Large intestine (tissue), 3 donors: Measurements from ENCODE around the gene ECE1. TPM values are rescaled to one million over a fixed set of nuclear protein-coding genes. Genes with fewer than 3 reads are reported as not detected.

Experiments used
- DNase-seq, 2 donors: peaks; one replicate each; pipeline versions ENCODE4 v3.0.0 to v3.0.0-alpha.2; 2013
- H3K27ac ChIP-seq: one replicate; pipeline ENCODE4 v1.5.1; 2013; ENCODE audit warnings: low read length
- H3K27me3 ChIP-seq: 2 replicates; pipeline ENCODE4 v1.6.1; 2013; ENCODE audit warnings: low read length; ENCODE audit not compliant: control insufficient read depth, insufficient read depth
- H3K36me3 ChIP-seq: 2 replicates; pipeline ENCODE4 v1.6.1; 2013; ENCODE audit warnings: low read length; ENCODE audit not compliant: control insufficient read depth, insufficient read depth
- H3K4me1 ChIP-seq: one replicate; pipeline ENCODE4 v1.6.1; 2013; ENCODE audit warnings: low read length; ENCODE audit not compliant: control insufficient read depth, insufficient read depth
- H3K4me3 ChIP-seq: one replicate; pipeline ENCODE4 v1.5.1; 2013; ENCODE audit warnings: low read length
- H3K9me3 ChIP-seq: one replicate; pipeline ENCODE4 v1.6.1; 2013; ENCODE audit warnings: mild to moderate bottlenecking, low read depth, low read length, moderate library complexity; ENCODE audit not compliant: control insufficient read depth
- WGBS: methylation state at CpG from one replicate; pipeline ENCODE4 v1.1.5; 2013; ENCODE audit warnings: low lambda C conversion rate; ENCODE audit not compliant: insufficient coverage; 5-methylcytosine and 5-hydroxymethylcytosine counted together
- polyA plus RNA-seq: library from polyadenylated mRNA; unstranded; fragments of 120-200 nt; gene quantifications from one replicate; pipeline ENCODE4 v1.2.1, GENCODE V29; 2013

Gene ECE1
- polyA plus RNA-seq, 1 donor, result 56.5 TPM

- no peaks in the 10 kb centered on the region for H3K9me3 ChIP-seq
- H3K4me1 ChIP-seq, result peaks cover 42% of the 10 kb centered on the region
- no peak overlapping the region for H3K4me3 ChIP-seq
- peak overlapping the region; percentile 79 for H3K27ac ChIP-seq
- peak; percentile 67 to 85 for DNase-seq
- H3K27me3 ChIP-seq, result no peaks in the 10 kb centered on the region
- WGBS, result 0% methylated on average over 2 of the region's 14 CpGs
- peaks cover 40% of the 10 kb centered on the region for H3K36me3 ChIP-seq
Observed at GRCh38 chr1:21247892-21248715, 42.2 kb downstream of the ECE1 start.

GRCh38 chr1:21246905-21247642 lies 43.2 kb downstream of the ECE1 start:
- peaks cover 49% of the 10 kb centered on the region for H3K36me3 ChIP-seq
- DNase-seq, result no peak
- H3K4me1 ChIP-seq, result peaks cover 36% of the 10 kb centered on the region
- WGBS, result no CpG with 5 or more reads among the region's 20 CpGs
- peak overlapping the region; percentile 79 for H3K27ac ChIP-seq
- no peak overlapping the region for H3K4me3 ChIP-seq
- H3K27me3 ChIP-seq, result no peaks in the 10 kb centered on the region
- no peaks in the 10 kb centered on the region for H3K9me3 ChIP-seq

- no peaks in the 10 kb centered on the region for H3K9me3 ChIP-seq
- H3K4me1 ChIP-seq, result peaks cover 26% of the 10 kb centered on the region
- no peaks in the 10 kb centered on the region for H3K27me3 ChIP-seq
- H3K27ac ChIP-seq, result no peak overlapping the region
- peaks cover 57% of the 10 kb centered on the region for H3K36me3 ChIP-seq
- no peak for DNase-seq
- WGBS, result 100% methylated on average over 3 of the region's 4 CpGs
- H3K4me3 ChIP-seq, result no peak overlapping the region
Observed at GRCh38 chr1:21245688-21246229, 44.5 kb downstream of the ECE1 start.

DNA sequence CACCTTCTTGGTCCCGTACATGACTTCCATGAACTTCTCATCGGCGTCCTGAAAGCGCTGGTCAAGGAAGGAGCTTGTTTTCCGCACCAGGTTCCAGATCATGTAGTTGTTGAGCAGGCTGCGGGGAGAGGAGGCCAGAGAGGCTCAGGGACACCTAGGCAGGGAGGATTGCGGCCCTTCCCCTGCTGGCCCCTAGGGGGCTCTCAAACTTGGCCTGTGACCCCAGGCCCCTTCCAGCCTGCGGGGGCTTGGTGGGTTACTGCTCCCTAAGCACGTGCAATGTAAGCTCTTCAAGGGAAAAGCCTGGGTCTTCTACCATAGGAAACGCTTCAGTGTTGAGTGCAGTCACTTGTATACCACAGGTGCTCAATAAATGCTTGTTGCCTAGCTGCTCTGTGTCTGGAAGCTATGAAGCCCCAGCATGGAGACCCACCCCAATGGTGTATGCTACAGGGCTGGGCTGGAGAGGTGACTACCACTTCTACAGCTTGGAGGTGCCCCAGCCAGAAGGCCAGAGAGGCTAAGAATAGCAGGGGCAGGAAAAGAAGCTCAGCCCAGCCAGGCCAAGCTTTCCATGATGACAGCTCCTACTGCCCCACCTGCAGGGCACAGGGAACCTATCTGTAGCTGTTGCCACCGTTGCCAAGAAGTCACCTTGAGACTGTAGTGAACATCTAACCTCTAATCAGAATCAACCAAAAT lies 45.1 kb downstream of the ECE1 start:
- no peaks in the 10 kb centered on the region for H3K27me3 ChIP-seq
- no peaks in the 10 kb centered on the region for H3K9me3 ChIP-seq
- H3K27ac ChIP-seq, result no peak overlapping the region
- H3K4me1 ChIP-seq, result peaks cover 23% of the 10 kb centered on the region
- no peak overlapping the region for H3K4me3 ChIP-seq
- no CpG with 5 or more reads among the region's 11 CpGs for WGBS
- DNase-seq, result no peak
- H3K36me3 ChIP-seq, result peaks cover 57% of the 10 kb centered on the region

GRCh38 chr1:21244154-21244553 lies 46.1 kb downstream of the ECE1 start:
- no peak overlapping the region for H3K27ac ChIP-seq
- peaks cover 57% of the 10 kb centered on the region for H3K36me3 ChIP-seq
- H3K9me3 ChIP-seq, result no peaks in the 10 kb centered on the region
- no CpG with 5 or more reads among the region's 10 CpGs for WGBS
- H3K27me3 ChIP-seq, result no peaks in the 10 kb centered on the region
- DNase-seq, result no peak
- peaks cover 15% of the 10 kb centered on the region for H3K4me1 ChIP-seq
- no peak overlapping the region for H3K4me3 ChIP-seq

DNA sequence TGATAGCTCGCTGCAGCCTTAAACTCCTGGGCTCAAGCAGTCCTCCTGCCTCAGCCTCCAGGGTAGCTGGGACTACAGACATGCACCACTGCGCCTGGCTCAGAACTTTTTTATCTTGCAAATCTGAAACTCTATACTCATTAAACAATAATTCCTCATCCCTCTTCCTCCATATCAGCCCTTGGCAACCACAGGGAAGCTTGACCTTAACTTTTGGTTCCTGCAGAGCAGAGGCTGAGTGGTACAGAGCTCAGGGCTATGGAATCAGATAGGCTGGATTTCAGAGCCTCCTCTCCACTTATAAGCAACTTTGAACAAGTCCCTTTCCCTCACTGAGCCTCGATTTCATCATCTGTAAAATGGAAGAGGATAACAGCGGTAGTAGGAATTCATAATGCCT lies 47.4 kb downstream of the ECE1 start:
- H3K4me3 ChIP-seq, result no peak overlapping the region
- no peak overlapping the region for H3K27ac ChIP-seq
- WGBS, result no CpG with 5 or more reads among the region's 4 CpGs
- H3K9me3 ChIP-seq, result no peaks in the 10 kb centered on the region
- no peak for DNase-seq
- no peaks in the 10 kb centered on the region for H3K27me3 ChIP-seq
- H3K36me3 ChIP-seq, result peaks cover 69% of the 10 kb centered on the region
- H3K4me1 ChIP-seq, result peaks cover 12% of the 10 kb centered on the region

GRCh38 chr1:21241771-21242581 lies 48.3 kb downstream of the ECE1 start:
- no peaks in the 10 kb centered on the region for H3K27me3 ChIP-seq
- no peak overlapping the region for H3K4me3 ChIP-seq
- no peak for DNase-seq
- H3K9me3 ChIP-seq, result no peaks in the 10 kb centered on the region
- H3K27ac ChIP-seq, result no peak overlapping the region
- peaks cover 9% of the 10 kb centered on the region for H3K4me1 ChIP-seq
- H3K36me3 ChIP-seq, result peaks cover 68% of the 10 kb centered on the region
- 100% methylated on average over 1 of the region's 12 CpGs for WGBS

DNA sequence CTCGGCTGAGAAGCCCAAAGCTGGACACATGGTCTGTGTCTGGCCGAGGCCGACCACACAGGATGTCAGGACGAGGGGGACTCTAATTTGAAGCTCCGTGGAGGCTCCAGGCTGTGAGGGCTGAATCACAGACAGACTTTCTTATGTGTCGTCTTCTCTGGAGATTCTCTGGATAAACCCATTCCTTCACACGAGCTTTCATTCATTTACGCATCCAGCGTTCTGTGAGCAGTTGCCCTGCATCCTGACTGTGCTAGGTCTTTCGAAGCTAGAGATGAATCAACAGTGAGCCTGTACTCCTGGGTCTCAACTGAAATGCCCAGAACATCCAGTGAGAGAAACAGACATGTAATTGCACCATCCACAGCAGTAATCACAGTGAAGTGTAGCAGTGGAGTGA lies 49.6 kb downstream of the ECE1 start:
- no peak for DNase-seq
- Histone ChIP-seq H3K36me3 (peaks cover 76% of the 10 kb centered on the region), H3K4me3 (no peak overlapping the region), H3K9me3 (no peaks in the 10 kb centered on the region), H3K4me1 (peaks cover 6% of the 10 kb centered on the region), H3K27ac (no peak overlapping the region), H3K27me3 (no peaks in the 10 kb centered on the region)
- 94% methylated on average over 3 of the region's 10 CpGs for WGBS

DNA sequence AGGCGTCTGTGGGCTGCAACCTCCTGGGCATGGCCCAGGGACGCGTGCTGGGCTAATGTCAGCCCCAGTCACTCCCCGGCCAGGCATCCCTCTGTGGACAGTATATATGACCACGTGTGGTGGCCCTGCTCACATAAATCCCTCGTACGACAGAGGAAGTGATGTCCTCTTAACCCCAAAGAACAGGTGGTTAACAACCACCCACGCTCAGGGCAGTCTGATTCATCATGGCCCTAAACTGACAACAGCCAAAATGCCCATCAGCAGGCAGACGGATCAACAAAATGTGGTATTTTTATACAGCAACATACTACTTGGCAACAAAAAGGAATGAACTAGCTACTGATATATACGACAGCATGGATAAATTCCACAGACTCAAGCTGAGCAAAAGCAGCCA lies 51.0 kb downstream of the ECE1 start:
- Histone ChIP-seq H3K27me3 (no peaks in the 10 kb centered on the region), H3K27ac (no peak overlapping the region), H3K36me3 (peaks cover 76% of the 10 kb centered on the region), H3K4me3 (no peak overlapping the region), H3K4me1 (peaks cover 6% of the 10 kb centered on the region), H3K9me3 (no peaks in the 10 kb centered on the region)
- WGBS, result 40% methylated on average over 1 of the region's 10 CpGs
- DNase-seq, result no peak
